Stimulated activated CD4-positive, alpha-beta T cell treated with anti-CD3 and anti-CD28 coated beads, TNF-alpha, amount 100 ng/mL, for 1 hour (primary cell): Measurements from ENCODE around the gene PSMD1.

Experiments used
- DNase-seq, 3 donors: peaks; one replicate each; pipeline ENCODE4 v3.0.0-alpha.2; 2020; ENCODE audit warnings: low read depth in 3 of 3, low spot score in 1 of 3

The PSMD1 gene

GRCh38 chr2:231034291-231034882 is 22.3 kb upstream of the PSMD1 start:
- DNase-seq = no peak

- no peak for DNase-seq
These were observed 20.5 kb upstream of the PSMD1 start for GRCh38 chr2:231036131-231036530.

- DNase-seq = no peak
These were observed 20.0 kb upstream of the PSMD1 start for GRCh38 chr2:231036578-231037106.

- DNase-seq = no peak
These were observed 19.4 kb upstream of the PSMD1 start, which contains the start of gene C2orf72 for GRCh38 chr2:231037202-231037730. TSS of gene C2orf72 (plus strand) at chr2:231037523. CDS start at chr2:231037566, 43 bp downstream.

GRCh38 chr2:231037731-231038482 is 18.8 kb upstream of the PSMD1 start:
- DNase-seq = no peak

GRCh38 chr2:231038483-231039293 is 18.0 kb upstream of the PSMD1 start:
- no peak for DNase-seq

GRCh38 chr2:231039294-231039664 is 17.4 kb upstream of the PSMD1 start:
- DNase-seq = no peak

- DNase-seq = no peak
These were observed 16.8 kb upstream of the PSMD1 start for GRCh38 chr2:231039821-231040364.

- no peak for DNase-seq
These were observed 15.5 kb upstream of the PSMD1 start for GRCh38 chr2:231041061-231041689.

- no peak for DNase-seq
These were observed 12.9 kb upstream of the PSMD1 start for GRCh38 chr2:231043796-231044195.

GRCh38 chr2:231046916-231047273 is 9.8 kb upstream of the PSMD1 start:
- no peak for DNase-seq

GRCh38 chr2:231047274-231047922 is 9.3 kb upstream of the PSMD1 start:
- no peak for DNase-seq

- no peak for DNase-seq
These were observed 8.4 kb upstream of the PSMD1 start for GRCh38 chr2:231047923-231048915.

GRCh38 chr2:231049286-231050017 is 7.2 kb upstream of the PSMD1 start:
- DNase-seq = no peak

- DNase-seq = no peak
These were observed 6.4 kb upstream of the PSMD1 start for GRCh38 chr2:231050018-231050901.

GRCh38 chr2:231051116-231051515 is 5.6 kb upstream of the PSMD1 start:
- DNase-seq = no peak
